K562 (cell line): ENCODE measurements around the gene CYP11A1. TPM values are rescaled to one million over a fixed set of nuclear protein-coding genes. Genes with fewer than 3 reads are reported as not detected.

Source experiments
- ATAC-seq: fragments of 200-7000 bp; cut with Tn5 transposase; 3 replicates; pipeline ENCODE4 v1.9.1; 2020; ENCODE audit warnings: moderate library complexity
- BruUV-seq: library from RNA; stranded (reverse); fragments of 400-500 nt; replicated peaks from 2 replicates; lab custom pipeline; 2021; lab: Mats Ljungman, UMichigan
- CTCF ChIA-PET: fragments of 300-600 bp; formaldehyde crosslinking; extraction: SDS; loops from one replicate; lab custom pipeline; 2021; ENCODE audit warnings: low intra/inter-chr PET ratio; lab: Yijun Ruan, JAX
- POLR2A ChIA-PET: fragments of 300-600, 350-650 bp; sonication (Branson Sonifier 250); formaldehyde crosslinking; extraction: SDS; loops from one replicate; lab custom pipeline; 2021; ENCODE audit warnings: antibody characterized with exemption, inconsistent platforms; lab: Yijun Ruan, JAX
- DNase-seq, 4 experiments: peaks; one replicate each; pipeline versions ENCODE4 v3.0.0 to v3.0.0-alpha.2; 2011 to 2018; ENCODE audit warnings: low spot score in 3 of 4, mixed read lengths in 3 of 4; ENCODE audit errors: extremely low read depth in 1 of 4
- FAIRE-seq: peaks from 2 replicates; lab custom pipeline; 2011; peaks lifted over from hg19 to GRCh38; lab: Jason Lieb, UNC
- H2AFZ ChIP-seq: 2 replicates; pipeline ENCODE4 v1.6.0; 2011; ENCODE audit warnings: low read depth, low read length, control low read depth, inconsistent platforms
- H3K27ac ChIP-seq: fragments of 200-600 bp; 3 replicates; pipeline ENCODE4 v1.8.0; 2011; ENCODE audit warnings: low read depth, mild to moderate bottlenecking, control low read depth, inconsistent platforms, low read length, moderate library complexity, mixed read lengths; ENCODE audit errors: extremely low read depth
- H3K27me3 ChIP-seq, 2 experiments: fragments of 300-600 bp in 1 of 2; 2 replicates in 1 of 2; 3 replicates in 1 of 2; pipeline versions ENCODE4 v1.6.0 to v1.8.0; 2011; ENCODE audit warnings: inconsistent platforms in 2 of 2, low read length in 2 of 2, mild to moderate bottlenecking in 1 of 2, mixed read lengths in 1 of 2, moderate library complexity in 1 of 2; ENCODE audit not compliant: control insufficient read depth in 2 of 2, insufficient read depth in 2 of 2
- H3K36me3 ChIP-seq: fragments of 300-600 bp; 3 replicates; pipeline ENCODE4 v1.8.0; 2011; ENCODE audit warnings: mild to moderate bottlenecking, low read length, inconsistent platforms; ENCODE audit not compliant: control insufficient read depth, insufficient read depth
- H3K4me1 ChIP-seq, 2 experiments: fragments of 200-600 bp in 1 of 2; replicated peaks in 1 of 2; 2 replicates in 1 of 2; 3 replicates in 1 of 2; pipeline versions ENCODE4 v1.5.1 to v1.8.0; 2011; ENCODE audit warnings: inconsistent platforms in 2 of 2, low read length in 2 of 2, mild to moderate bottlenecking in 1 of 2, mixed read lengths in 1 of 2, moderate library complexity in 1 of 2; ENCODE audit not compliant: control insufficient read depth in 2 of 2, insufficient read depth in 2 of 2
- H3K4me2 ChIP-seq: 2 replicates; pipeline ENCODE4 v1.6.1; 2011; ENCODE audit warnings: low read length, control low read depth, inconsistent platforms, mixed read lengths; ENCODE audit not compliant: insufficient read depth
- H3K4me3 ChIP-seq: fragments of 200-600 bp; sonication (generic), shearing (Covaris generic); 2 replicates; pipeline ENCODE4 v1.5.1; 2016; ENCODE audit warnings: control low read depth, inconsistent platforms
- H3K79me2 ChIP-seq: fragments of 200-600 bp; 3 replicates; pipeline ENCODE4 v1.8.0; 2011; ENCODE audit warnings: low read length, inconsistent platforms; ENCODE audit not compliant: control insufficient read depth, insufficient read depth
- H3K9ac ChIP-seq, 2 experiments: 2 replicates each; pipeline versions ENCODE4 v1.6.0 to v1.6.1; 2011; ENCODE audit warnings: low read depth in 2 of 2, low read length in 2 of 2, control low read depth in 1 of 2, inconsistent platforms in 1 of 2, mild to moderate bottlenecking in 1 of 2, mixed read lengths in 1 of 2; ENCODE audit not compliant: insufficient read depth in 1 of 2
- H3K9me1 ChIP-seq: one replicate; pipeline ENCODE4 v1.6.0; 2011; ENCODE audit warnings: inconsistent platforms, mild to moderate bottlenecking, low read length, moderate library complexity; ENCODE audit not compliant: control insufficient read depth, insufficient read depth
- H3K9me3 ChIP-seq: replicated peaks from 2 replicates; pipeline ENCODE4 v1.5.1; 2011; ENCODE audit warnings: low read depth, low read length, inconsistent platforms; ENCODE audit not compliant: control insufficient read depth, insufficient read depth
- H4K20me1 ChIP-seq: replicated peaks from 2 replicates; pipeline ENCODE4 v1.6.1; 2011; ENCODE audit warnings: low read length, inconsistent platforms, mixed read lengths; ENCODE audit not compliant: control insufficient read depth, insufficient read depth
- HDGF ChIP-seq: fragments of 450-650 bp; IDR thresholded peaks from 2 replicates; pipeline ENCODE4 v1.6.1; 2016
- HNRNPUL1 ChIP-seq: fragments of 200-400 bp; formaldehyde crosslinking; IDR thresholded peaks from 2 replicates; pipeline ENCODE4 v1.6.1; 2017; ENCODE audit warnings: low read length
- MIER1 ChIP-seq: fragments of 450-650 bp; IDR thresholded peaks from 2 replicates; pipeline ENCODE4 v1.6.1; 2016; ENCODE audit warnings: antibody characterized with exemption, mild to moderate bottlenecking, low read depth
- NFIC ChIP-seq: fragments of 450-650 bp; IDR thresholded peaks from 2 replicates; pipeline ENCODE4 v1.6.1; 2017; ENCODE audit warnings: mild to moderate bottlenecking, inconsistent platforms
- NR4A1 ChIP-seq, 2 experiments: fragments of 250-450 bp in 1 of 2; fragments of 450-650 bp in 1 of 2; sonication (Bioruptor Pico) in 1 of 2; IDR thresholded peaks; 2 replicates each; pipeline versions ENCODE4 v1.4.0 to v1.6.1; 2016 to 2020; ENCODE audit warnings: mild to moderate bottlenecking in 2 of 2, missing compliant biosample characterization in 1 of 2, missing genetic modification characterization in 1 of 2, moderate library complexity in 1 of 2
- WHSC1 ChIP-seq: IDR thresholded peaks from one replicate; pipeline ENCODE4 v1.6.1; 2012; ENCODE audit warnings: low read length, control low read depth, inconsistent platforms
- ZFP36 ChIP-seq: fragments of 150-350 bp; IDR thresholded peaks from 2 replicates; pipeline ENCODE4 v1.6.1; 2018; ENCODE audit warnings: low read length, low read depth; ENCODE audit not compliant: partially characterized antibody
- ZNF592 ChIP-seq: fragments of 450-650 bp; IDR thresholded peaks from 2 replicates; pipeline ENCODE4 v1.6.1; 2017; ENCODE audit warnings: antibody characterized with exemption, mild to moderate bottlenecking
- WGBS: fragments of 100-300 bp; shearing (Covaris generic); methylation state at CpG from one replicate; pipeline ENCODE4 v1.1.6; 2016; ENCODE audit warnings: low coverage, mixed read lengths; ENCODE audit not compliant: insufficient coverage; ENCODE audit errors: missing lambda C conversion rate; 5-methylcytosine and 5-hydroxymethylcytosine counted together
- in situ Hi-C: fragments of 300-500 bp; cut with MboI; formaldehyde crosslinking; loops from 4 replicates; pipeline ENCODE4 v1.15.0; 2018; ENCODE audit warnings: inconsistent platforms, mixed read lengths
- intact Hi-C: fragments of 100-400 bp; cut with micrococcal nuclease; formaldehyde crosslinking; loops from 2 replicates; pipeline ENCODE4 v1.14.2; 2022
- polyA plus RNA-seq, 8 experiments: library from polyadenylated mRNA; depleted of rRNA in 4 of 8; stranded (reverse) in 5 of 8; unstranded in 3 of 8; fragments of >200 nt; fragmentation: Nextera tagmentation in 2 of 8; fragmentation: Illumina TruSeq in 1 of 8; extraction: Ambion mirVana in 2 of 8; extraction: Trizol in 1 of 8; gene quantifications; 2 replicates each; pipeline versions ENCODE4 v1.2.1 to v1.2.3, GENCODE V29; 2011 to 2014; ENCODE audit warnings: inconsistent platforms in 1 of 8, missing spikeins in 1 of 8
- total RNA-seq, 7 experiments: library from RNA; depleted of rRNA in 6 of 7; stranded (reverse); fragments of >200 nt in 6 of 7; fragmentation: Illumina TruSeq in 2 of 7; extraction: Trizol in 2 of 7; gene quantifications; 2 replicates each; pipeline versions ENCODE4 v1.2.1 to v1.2.3, GENCODE V29; 2011 to 2021; ENCODE audit warnings: low replicate concordance in 1 of 7
- TF ChIP-seq, protein P1 (sequence below): fragments of 250-450 bp; sonication (Bioruptor Pico); IDR thresholded peaks from 2 replicates; pipeline ENCODE4 v1.4.0; 2020

CYP11A1 gene
- total and polyA plus RNA-seq, 9 of the 15 experiments (the other 6 are each of a cell fraction or from before 2014, with no cell fraction given): 0.06 to 0.24 (median 0.10) TPM; not detected in 4

- H3K4me1 ChIP-seq: peaks cover 77 to 98% of the 10 kb centered on the region in 2 experiments
- peak overlapping the region; percentile 5; the same call in 1 of the 2 replicates for H3K4me2 ChIP-seq
- H2AFZ ChIP-seq: peak overlapping the region; percentile 14; the same call in 1 of the 2 replicates
- no peak overlapping the region for H3K4me3 ChIP-seq
- no peaks in the 10 kb centered on the region for H3K27me3 ChIP-seq
- peak overlapping the region; percentile 34 to 88; a peak in 3 of 4 replicates for H3K9ac ChIP-seq
- ChIA-PET POLR2A (interaction anchor here (0.6 to 1.9 kb wide), 8 partner anchors 8 to 254 kb away, joined by 3 to 5 read pairs (median 4); partner anchors contain the start of genes ARID3B and SEMA7A), CTCF (no interaction called here)
- no peaks in the 10 kb centered on the region for H3K79me2 ChIP-seq
- BruUV-seq: no TSS peak
- no peaks in the 10 kb centered on the region for H3K9me1 ChIP-seq
- no peak for FAIRE-seq
- in situ Hi-C loops (loop anchor here (5.0 kb wide), 2 partner anchors 49 to 234 kb away; no protein-coding TSS in a partner anchor), intact Hi-C loops (no loop called here)
- DNase-seq: no peak
- no peak for ATAC-seq
- 66% methylated on average over 8 of the region's 10 CpGs for WGBS
- no peaks in the 10 kb centered on the region for H3K36me3 ChIP-seq
- H3K9me3 ChIP-seq: no peaks in the 10 kb centered on the region
- peak overlapping the region; percentile 85 for H3K27ac ChIP-seq
- no peaks in the 10 kb centered on the region for H4K20me1 ChIP-seq
- TF ChIP-seq, protein P1, sequence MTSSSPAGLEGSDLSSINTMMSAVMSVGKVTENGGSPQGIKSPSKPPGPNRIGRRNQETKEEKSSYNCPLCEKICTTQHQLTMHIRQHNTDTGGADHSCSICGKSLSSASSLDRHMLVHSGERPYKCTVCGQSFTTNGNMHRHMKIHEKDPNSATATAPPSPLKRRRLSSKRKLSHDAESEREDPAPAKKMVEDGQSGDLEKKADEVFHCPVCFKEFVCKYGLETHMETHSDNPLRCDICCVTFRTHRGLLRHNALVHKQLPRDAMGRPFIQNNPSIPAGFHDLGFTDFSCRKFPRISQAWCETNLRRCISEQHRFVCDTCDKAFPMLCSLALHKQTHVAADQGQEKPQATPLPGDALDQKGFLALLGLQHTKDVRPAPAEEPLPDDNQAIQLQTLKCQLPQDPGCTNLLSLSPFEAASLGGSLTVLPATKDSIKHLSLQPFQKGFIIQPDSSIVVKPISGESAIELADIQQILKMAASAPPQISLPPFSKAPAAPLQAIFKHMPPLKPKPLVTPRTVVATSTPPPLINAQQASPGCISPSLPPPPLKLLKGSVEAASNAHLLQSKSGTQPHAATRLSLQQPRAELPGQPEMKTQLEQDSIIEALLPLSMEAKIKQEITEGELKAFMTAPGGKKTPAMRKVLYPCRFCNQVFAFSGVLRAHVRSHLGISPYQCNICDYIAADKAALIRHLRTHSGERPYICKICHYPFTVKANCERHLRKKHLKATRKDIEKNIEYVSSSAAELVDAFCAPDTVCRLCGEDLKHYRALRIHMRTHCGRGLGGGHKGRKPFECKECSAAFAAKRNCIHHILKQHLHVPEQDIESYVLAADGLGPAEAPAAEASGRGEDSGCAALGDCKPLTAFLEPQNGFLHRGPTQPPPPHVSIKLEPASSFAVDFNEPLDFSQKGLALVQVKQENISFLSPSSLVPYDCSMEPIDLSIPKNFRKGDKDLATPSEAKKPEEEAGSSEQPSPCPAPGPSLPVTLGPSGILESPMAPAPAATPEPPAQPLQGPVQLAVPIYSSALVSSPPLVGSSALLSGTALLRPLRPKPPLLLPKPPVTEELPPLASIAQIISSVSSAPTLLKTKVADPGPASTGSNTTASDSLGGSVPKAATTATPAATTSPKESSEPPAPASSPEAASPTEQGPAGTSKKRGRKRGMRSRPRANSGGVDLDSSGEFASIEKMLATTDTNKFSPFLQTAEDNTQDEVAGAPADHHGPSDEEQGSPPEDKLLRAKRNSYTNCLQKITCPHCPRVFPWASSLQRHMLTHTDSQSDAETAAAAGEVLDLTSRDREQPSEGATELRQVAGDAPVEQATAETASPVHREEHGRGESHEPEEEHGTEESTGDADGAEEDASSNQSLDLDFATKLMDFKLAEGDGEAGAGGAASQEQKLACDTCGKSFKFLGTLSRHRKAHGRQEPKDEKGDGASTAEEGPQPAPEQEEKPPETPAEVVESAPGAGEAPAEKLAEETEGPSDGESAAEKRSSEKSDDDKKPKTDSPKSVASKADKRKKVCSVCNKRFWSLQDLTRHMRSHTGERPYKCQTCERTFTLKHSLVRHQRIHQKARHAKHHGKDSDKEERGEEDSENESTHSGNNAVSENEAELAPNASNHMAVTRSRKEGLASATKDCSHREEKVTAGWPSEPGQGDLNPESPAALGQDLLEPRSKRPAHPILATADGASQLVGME (CRISPR knock-in tag): 0 out of 2 replicates have a peak, but pooled peaks have one; percentile 26
- TF ChIP-seq NR4A1 (CRISPR knock-in tag; IDR thresholded peaks at IDR 0.05) (no peak), NR4A1 (tag; IDR thresholded peaks at IDR 0.05) (0 out of 2 replicates have a peak, but pooled peaks have one; percentile 20), NFIC (peak; percentile 36), WHSC1 (peak; percentile 84), ZFP36 (peak; percentile 44), MIER1 (no peak), HDGF (0 out of 2 replicates have a peak, but pooled peaks have one; percentile 52), ZNF592 (0 out of 2 replicates have a peak, but pooled peaks have one; percentile 6), HNRNPUL1 (no peak)
These were observed 21.0 kb upstream of the CYP11A1 start for GRCh38 chr15:74388363-74388951.
